GM10847 (cell line): ENCODE measurements around the gene SUN5.

Source experiments
- POLR2A ChIP-seq: IDR thresholded peaks from 2 replicates; pipeline ENCODE4 v1.6.1; 2011; ENCODE audit not compliant: insufficient read length; ENCODE audit errors: extremely low read depth

SUN5 gene

DNA sequence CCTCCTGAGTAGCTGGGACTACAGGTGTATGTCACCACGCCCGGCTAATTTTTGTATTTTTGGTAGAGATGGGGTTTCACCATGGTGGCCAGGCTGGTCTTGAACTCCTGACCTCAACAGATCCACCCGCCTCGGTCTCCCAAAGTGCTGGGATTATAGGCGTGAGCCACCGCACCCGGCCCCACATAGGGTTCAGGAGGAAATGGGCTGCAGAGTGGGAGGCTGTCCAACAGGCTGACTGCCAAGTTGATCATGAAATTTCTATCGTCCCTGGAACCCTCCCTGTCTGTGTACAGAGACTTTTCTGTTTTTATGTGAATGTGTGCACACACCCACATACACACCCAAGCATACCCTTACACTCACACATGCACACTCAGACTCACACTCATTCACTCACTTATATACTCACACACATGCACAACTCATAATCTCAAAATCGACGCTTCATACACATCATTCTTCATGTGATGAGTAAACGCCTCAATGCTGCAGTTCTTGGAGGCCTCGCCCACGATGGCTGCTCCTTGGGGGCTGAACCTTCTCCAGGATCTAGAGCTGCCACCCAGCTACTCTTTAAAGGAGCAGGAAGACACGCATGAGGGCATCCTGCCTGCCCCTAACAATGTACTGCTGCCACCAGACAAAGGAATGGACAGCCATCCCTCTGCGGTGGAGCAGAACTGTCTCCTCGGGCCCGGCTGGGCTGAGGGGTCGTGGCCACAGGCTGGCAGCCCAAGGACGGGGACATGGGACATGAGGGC lies 35.6 kb downstream of the SUN5 start:
- TF ChIP-seq POLR2A: no peak

DNA sequence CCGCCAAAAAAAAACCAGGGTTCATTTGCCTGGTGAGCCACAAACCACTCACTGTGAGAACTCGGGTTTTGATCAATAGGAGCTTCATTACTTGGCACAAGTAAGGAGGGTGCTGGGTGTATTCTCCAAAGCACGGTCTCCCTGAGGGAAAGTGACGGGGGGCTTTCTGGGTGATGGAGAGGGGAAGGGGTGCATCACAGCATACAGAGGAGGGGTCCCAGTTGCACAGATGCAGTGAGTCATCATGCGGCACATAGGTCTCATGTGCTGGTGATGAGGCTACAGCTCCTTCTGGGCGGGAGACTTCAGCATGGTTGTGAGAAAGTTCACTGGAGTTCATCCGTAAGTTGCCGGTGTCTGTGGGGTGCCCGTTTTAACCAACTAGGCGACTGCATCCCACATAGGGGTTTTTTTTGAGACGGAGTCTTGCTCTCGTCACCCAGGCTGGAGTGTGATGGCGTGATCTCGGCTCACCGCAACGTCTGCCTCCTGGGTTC lies 36.2 kb downstream of the SUN5 start:
- TF ChIP-seq POLR2A: no peak

DNA sequence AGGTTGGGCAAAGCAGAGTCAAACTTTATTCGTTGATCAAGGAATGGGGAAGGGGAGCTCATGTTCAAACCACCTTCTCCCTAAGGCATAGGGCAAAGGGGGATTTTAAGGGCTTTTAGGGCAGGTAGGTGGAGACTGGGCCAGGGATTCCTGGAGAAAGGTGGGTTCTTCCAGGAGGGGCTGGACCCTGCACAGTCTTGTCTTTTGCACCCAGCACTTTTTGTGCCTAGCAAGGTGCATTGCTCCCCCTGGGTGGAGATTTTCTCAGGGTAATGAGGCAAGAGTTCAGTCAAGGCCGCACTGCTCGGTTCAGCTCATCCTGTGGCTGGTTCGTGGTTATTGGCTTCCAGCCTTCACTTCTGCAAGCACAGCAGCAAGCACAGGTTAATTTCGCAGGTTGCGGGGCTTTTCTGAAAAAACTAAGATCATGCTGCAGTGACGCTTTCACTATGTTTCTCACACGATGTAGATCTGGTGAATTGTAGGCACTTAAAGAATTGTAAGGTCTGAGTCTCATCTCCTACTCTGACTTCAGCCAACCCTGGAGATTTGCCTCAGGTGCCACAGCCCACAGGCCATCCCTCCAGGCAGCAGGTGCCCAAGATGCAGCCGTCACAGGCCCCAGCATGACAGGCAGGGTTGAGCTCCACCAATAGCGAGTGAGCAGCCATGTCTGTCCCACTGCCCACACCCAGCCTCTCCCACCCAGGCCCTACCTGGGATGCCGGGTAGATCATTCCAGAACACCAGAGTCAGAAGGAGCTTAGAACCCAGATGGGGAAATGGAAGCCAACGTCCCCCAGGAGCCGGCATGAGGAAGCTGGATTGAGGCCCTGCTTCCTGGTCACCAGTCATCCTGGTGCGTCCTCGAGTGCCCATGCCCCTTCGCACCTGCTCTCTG lies 37.1 kb downstream of the SUN5 start:
- no peak for TF ChIP-seq POLR2A

DNA sequence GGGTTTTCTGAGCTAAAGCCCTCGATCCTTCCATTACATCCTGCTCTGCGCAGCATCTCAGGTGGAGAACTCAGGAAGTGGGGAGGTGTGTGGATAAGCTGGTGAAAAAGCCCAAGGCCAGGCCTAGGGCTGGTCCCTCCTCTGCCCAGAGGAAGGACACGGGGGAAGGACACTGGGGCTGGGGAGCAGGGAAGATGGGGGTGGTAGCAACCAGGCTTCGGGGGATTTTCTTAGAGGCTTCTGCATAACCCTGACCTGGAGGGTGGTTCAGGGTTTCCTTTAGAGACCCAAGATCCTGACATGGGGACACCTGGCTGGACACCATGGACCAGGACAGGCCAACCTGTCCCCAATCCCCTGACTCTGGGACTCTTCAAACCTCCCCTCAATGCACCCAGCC lies 37.9 kb downstream of the SUN5 start:
- no peak for TF ChIP-seq POLR2A

GRCh38 chr20:32965581-32966373 lies 38.5 kb downstream of the SUN5 start:
- TF ChIP-seq POLR2A: no peak

DNA sequence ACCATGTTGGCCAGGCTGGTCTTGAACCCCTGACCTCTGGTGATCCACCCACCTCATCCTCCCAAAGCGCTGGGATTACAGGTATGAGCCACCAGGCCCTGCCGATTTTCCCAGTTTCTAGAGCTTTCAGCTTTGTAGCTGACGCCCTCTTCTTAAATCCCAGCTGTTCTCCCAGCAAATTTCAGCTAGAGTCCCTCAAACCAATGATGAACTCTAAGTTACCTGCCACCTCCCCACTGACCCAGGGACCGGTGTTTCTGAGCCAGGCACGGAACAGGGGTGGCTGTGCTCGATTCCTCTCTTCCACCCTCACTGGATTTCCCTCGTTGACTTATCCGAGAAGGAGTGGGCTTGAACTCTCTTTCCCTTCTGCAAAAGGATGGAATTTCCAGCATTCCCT lies 39.1 kb downstream of the SUN5 start:
- TF ChIP-seq POLR2A: no peak

GRCh38 chr20:32964575-32964974 lies 39.7 kb downstream of the SUN5 start:
- TF ChIP-seq POLR2A: no peak

DNA sequence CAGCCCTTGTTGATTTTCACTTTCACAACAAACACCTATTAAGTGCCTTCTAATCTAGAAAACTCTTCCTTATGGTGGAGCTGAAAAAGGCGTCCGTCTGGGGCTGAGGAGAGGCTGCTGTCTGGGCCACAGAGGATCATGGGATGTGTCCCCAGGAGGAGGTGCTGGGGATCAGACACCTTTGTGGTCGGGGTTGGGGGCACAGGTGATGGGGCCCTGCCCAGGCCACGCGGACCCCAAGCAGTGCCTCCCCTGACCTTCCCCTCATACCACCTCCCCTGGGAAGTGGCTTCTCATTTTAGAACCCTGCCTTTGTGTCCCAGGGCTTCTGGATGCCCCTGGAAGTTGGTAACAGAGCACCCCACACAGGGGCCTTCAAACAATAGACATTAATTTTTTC lies 41.1 kb downstream of the SUN5 start:
- no peak for TF ChIP-seq POLR2A

- TF ChIP-seq POLR2A: no peak
Measured at GRCh38 chr20:32962053-32962452, 42.2 kb downstream of the SUN5 start.

DNA sequence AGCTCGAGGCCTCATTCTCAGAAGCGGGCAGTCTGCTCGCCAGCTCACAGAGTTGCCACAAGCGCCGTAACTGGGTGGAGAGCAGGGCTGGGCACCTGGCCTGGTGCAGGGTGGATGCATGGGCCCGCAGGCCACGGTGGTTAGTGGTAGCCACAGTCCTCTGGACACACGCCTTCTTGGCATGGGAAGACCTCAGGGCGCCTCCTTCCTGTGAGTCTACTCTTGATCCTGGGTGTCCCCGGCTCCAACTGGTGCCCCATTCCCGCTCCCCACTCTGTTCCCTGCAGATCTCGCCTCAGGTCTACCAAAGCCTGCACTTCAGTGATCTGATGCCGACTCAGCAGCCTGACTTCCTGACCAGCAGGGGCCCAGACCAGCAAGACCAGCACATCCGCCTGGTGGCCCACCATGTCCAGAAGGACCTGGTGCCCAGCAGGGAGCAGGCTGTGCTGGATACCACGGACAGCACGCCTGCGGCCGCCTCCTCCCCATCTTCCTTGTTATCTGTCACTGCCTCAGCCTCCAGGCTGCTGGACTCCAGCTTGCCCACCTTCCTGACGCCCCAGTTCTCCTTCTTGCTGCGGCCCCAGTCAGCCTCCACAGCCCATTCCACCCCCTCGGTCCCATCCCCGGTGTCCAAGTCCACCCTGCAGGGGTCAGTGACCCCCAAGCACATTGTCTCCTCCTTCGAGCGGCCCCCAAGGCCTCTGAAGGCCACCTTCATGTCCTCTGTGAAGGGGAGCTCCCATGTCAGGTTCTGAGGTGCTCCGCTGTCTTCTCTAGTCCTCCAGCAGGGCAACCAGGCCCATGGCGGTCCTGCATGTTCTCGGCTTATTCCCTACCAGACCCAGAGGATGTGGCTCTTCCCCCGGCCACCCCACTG lies 43.1 kb downstream of the SUN5 start:
- TF ChIP-seq POLR2A: no peak

DNA sequence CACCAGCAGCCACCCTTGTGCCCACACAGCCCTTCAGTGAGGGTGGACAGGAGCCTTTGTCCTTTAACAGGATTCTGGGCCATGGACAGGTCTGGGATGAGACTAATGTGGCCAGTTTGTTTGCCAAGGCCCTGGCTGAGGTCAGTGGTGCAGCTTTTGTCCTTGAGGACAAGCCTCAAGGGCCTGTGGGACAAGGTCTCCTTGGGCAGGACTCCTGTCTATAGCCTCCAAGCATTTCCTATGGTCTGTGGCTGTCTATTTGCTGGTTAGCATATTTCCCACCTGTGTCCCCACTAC lies 44.1 kb downstream of the SUN5 start:
- TF ChIP-seq POLR2A: no peak

DNA sequence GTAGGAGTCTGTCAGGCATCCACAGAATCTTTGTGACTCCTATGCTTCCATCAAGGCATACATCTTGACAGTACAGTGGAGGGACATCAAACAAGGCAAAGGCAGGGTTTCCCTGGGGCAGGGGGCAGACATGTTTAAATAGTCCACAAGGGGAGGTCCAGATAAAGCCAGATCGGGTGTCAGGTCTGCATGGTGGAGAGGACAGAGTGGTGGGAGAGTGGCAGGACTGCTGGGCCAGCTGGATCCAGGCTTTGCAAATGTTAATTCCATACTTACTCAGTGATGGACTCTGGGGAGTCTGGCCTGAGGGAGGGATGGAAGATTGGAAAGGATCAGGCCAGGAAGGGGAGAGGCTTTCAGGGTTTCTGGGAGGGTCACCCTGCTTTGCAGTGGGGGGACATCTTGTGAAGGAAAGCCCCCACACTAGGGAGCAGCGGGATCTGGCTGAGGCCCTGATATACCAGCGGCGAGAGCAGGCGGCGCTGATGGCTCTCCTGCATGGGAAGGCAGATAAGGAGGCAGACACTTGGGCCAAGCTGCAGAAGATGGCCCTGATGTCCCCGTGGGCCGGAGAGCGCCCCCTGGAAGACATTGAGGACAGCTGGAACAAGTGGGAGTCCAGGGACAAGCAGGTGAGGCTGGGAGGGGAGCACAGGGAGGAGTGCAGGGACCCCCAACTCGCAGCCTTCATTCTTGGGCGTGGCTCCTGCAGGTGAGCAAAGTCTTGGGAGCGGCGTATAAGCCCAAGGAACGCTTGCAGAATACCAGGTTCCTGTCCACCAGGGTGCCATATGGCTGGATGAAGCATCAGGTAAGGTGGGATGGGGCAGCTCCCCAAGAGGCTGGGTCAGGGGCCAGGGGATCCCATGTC lies 44.6 kb downstream of the SUN5 start:
- TF ChIP-seq POLR2A: no peak

DNA sequence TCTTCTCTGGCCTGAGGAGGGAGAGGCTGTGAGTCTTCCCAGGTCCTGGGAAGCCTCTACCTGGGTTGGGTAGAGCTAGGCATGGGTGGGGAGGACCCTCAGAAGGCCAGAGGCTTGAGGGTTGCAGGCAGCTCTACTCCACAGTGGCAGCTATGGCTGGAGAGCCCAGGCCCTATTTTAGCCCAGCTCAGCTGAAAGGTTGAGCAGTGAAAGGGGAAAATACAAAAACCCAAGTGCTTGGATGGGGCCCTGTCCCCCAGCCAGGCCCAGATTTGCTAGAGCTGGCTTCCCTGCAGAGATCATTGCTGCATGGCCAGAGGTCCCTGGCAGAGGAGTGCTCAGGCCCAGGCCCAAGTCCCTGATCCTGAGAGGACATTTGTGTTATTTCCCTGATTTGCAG lies 45.7 kb downstream of the SUN5 start:
- TF ChIP-seq POLR2A: no peak

- TF ChIP-seq POLR2A: no peak
Measured at GRCh38 chr20:32957459-32957858, 46.8 kb downstream of the SUN5 start.
